ENCODE results near the gene PRDM16.

GRCh38 chr1:3125546-3126368 is 56.8 kb downstream of the PRDM16 start:
- no peak for TF ChIP-seq NR2F2 (IDR thresholded peaks at IDR 0.05; ENCODE audit: borderline replicate concordance, low read depth)
- no peak for TF ChIP-seq CBX1 (IDR thresholded peaks at IDR 0.05; ENCODE audit: low read depth)
- TF ChIP-seq POLR2AphosphoS5 (IDR thresholded peaks at IDR 0.05; ENCODE audit: low read depth, low read length): no peak
- TF ChIP-seq EZH2 (conservative IDR thresholded peaks at IDR 0.05; ENCODE audit: low read depth, low read length): no peak
- no peak for TF ChIP-seq SP1 (IDR thresholded peaks at IDR 0.05)
- no peak for TF ChIP-seq SP1 (CRISPR knock-in tag; IDR thresholded peaks at IDR 0.05)
- TF ChIP-seq KDM1A (CRISPR knock-in tag; IDR thresholded peaks at IDR 0.05): no peak
